B cell (primary cell): ENCODE measurements around the gene RBBP8NL. TPM values are rescaled to one million over a fixed set of nuclear protein-coding genes. Genes with fewer than 3 reads are reported as not detected.

Experiments used
- ATAC-seq: fragments of 200-7000 bp; cut with Tn5 transposase; one replicate; pipeline ENCODE4 v1.10.0; 2021; ENCODE audit warnings: low read depth, mild to moderate bottlenecking, moderate number of reproducible peaks, moderate library complexity
- CTCF ChIA-PET: fragments of 350-600 bp; sonication (Branson Sonifier 250); formaldehyde crosslinking; loops from one replicate; lab custom pipeline; 2021; ENCODE audit warnings: antibody characterized with exemption, inconsistent platforms; lab: Charles Lee
- POLR2A ChIA-PET: fragments of 350-600 bp; sonication (Branson Sonifier 250); formaldehyde crosslinking; loops from one replicate; lab custom pipeline; 2021; ENCODE audit warnings: antibody characterized with exemption; lab: Charles Lee
- DNase-seq: peaks from one replicate; pipeline ENCODE4 v3.0.0; 2013
- H2AFZ ChIP-seq: 2 replicates; pipeline ENCODE4 v1.6.1; 2012; ENCODE audit warnings: mild to moderate bottlenecking, low read depth, low read length; ENCODE audit not compliant: insufficient read depth, poor library complexity, severe bottlenecking
- H3K27ac ChIP-seq, 2 donors: 1 replicate in 1 of 2; 2 replicates in 1 of 2; pipeline ENCODE4 v1.5.1; 2012 to 2013; ENCODE audit warnings: low read length in 2 of 2, mild to moderate bottlenecking in 2 of 2, moderate library complexity in 1 of 2
- H3K27me3 ChIP-seq, 4 experiments: fragments of 200-600 bp in 1 of 4; sonication (generic) in 1 of 4; replicated peaks in 1 of 4; 1 replicate in 2 of 4; 2 replicates in 2 of 4; pipeline versions ENCODE4 v1.6.1 to v1.7.0; 2013 to 2016; ENCODE audit warnings: low read length in 3 of 4, mild to moderate bottlenecking in 2 of 4, mixed read lengths in 1 of 4, moderate library complexity in 1 of 4; ENCODE audit not compliant: insufficient read depth in 4 of 4, control insufficient read depth in 3 of 4; ENCODE audit errors: control extremely low read depth in 1 of 4
- H3K36me3 ChIP-seq, 2 experiments: replicated peaks in 1 of 2; 1 replicate in 1 of 2; 2 replicates in 1 of 2; pipeline versions ENCODE4 v1.6.1 to v1.7.1; 2013; ENCODE audit warnings: low read length in 1 of 2; ENCODE audit not compliant: insufficient read depth in 2 of 2, control insufficient read depth in 1 of 2; ENCODE audit errors: control extremely low read depth in 1 of 2, extremely low read depth in 1 of 2
- H3K4me1 ChIP-seq, 2 donors: fragments of 200-600 bp in 1 of 2; sonication (generic) in 1 of 2; 1 replicate in 1 of 2; 2 replicates in 1 of 2; pipeline versions ENCODE4 v1.5.1 to v1.6.1; 2013 to 2017; ENCODE audit warnings: low read length in 2 of 2; ENCODE audit not compliant: control insufficient read depth in 2 of 2, insufficient read depth in 2 of 2
- H3K4me2 ChIP-seq: replicated peaks from 2 replicates; pipeline ENCODE3; 2012; ENCODE audit warnings: mild to moderate bottlenecking, low read depth, low read length; ENCODE audit not compliant: poor library complexity, severe bottlenecking
- H3K4me3 ChIP-seq, 5 experiments: fragments of 200-600 bp in 1 of 5; sonication (generic) in 1 of 5; 1 replicate in 3 of 5; 2 replicates in 2 of 5; pipeline versions ENCODE4 v1.5.1 to v1.7.0; 2011 to 2016; ENCODE audit warnings: low read length in 4 of 5, mild to moderate bottlenecking in 4 of 5, low read depth in 2 of 5, control low read depth in 1 of 5, moderate library complexity in 1 of 5; ENCODE audit not compliant: insufficient read depth in 1 of 5; ENCODE audit errors: control extremely low read depth in 1 of 5, extremely low read depth in 1 of 5
- H3K79me2 ChIP-seq: fragments of 200-600 bp; sonication (generic); one replicate; pipeline ENCODE4 v1.6.0; 2016; ENCODE audit warnings: low read length; ENCODE audit not compliant: control insufficient read depth, insufficient read depth
- H3K9ac ChIP-seq: fragments of 200-600 bp; sonication (generic); 2 replicates; pipeline ENCODE4 v1.6.1; 2017; ENCODE audit warnings: mild to moderate bottlenecking, low read length, moderate library complexity
- H3K9me3 ChIP-seq, 3 donors: one replicate each; pipeline versions ENCODE4 v1.6.1 to v1.7.1; 2013; ENCODE audit warnings: low read length in 2 of 3; ENCODE audit not compliant: control insufficient read depth in 2 of 3, insufficient read depth in 1 of 3; ENCODE audit errors: control extremely low read depth in 1 of 3
- H4K20me1 ChIP-seq: 2 replicates; pipeline ENCODE4 v1.6.0; 2012; ENCODE audit warnings: mild to moderate bottlenecking, low read length; ENCODE audit not compliant: insufficient read depth, control insufficient read depth, poor library complexity, severe bottlenecking
- H3K27ac Mint-ChIP-seq: one replicate; pipeline ENCODE4 v1.8.0; 2021; ENCODE audit warnings: mixed read lengths
- H3K27me3 Mint-ChIP-seq: one replicate; pipeline ENCODE4 v1.8.0; 2021; ENCODE audit warnings: mixed read lengths
- H3K4me1 Mint-ChIP-seq: one replicate; pipeline ENCODE4 v1.8.0; 2021; ENCODE audit warnings: mixed read lengths
- H3K4me3 Mint-ChIP-seq: one replicate; pipeline ENCODE4 v1.8.0; 2021; ENCODE audit warnings: mixed read lengths
- H3K9me3 Mint-ChIP-seq: one replicate; pipeline ENCODE4 v1.8.0; 2022; ENCODE audit warnings: mixed read lengths; ENCODE audit not compliant: insufficient read depth
- EZH2 ChIP-seq: IDR thresholded peaks from 2 replicates; pipeline ENCODE4 v1.6.1; 2012; ENCODE audit warnings: borderline replicate concordance, low read depth, mild to moderate bottlenecking, moderate library complexity, low read length; ENCODE audit not compliant: insufficient read depth, poor library complexity, severe bottlenecking
- WGBS: methylation state at CpG from one replicate; pipeline ENCODE4 v1.1.5; 2013; ENCODE audit warnings: missing lambda C conversion rate; ENCODE audit not compliant: insufficient coverage; 5-methylcytosine and 5-hydroxymethylcytosine counted together
- intact Hi-C: fragments of 100-400 bp; cut with micrococcal nuclease; formaldehyde crosslinking; loops from one replicate; pipeline ENCODE4 v1.10.0; 2022
- polyA plus RNA-seq: library from polyadenylated mRNA; depleted of rRNA; stranded (reverse); fragments of >200 nt; gene quantifications from 2 replicates; pipeline ENCODE4 v1.2.3, GENCODE V29; 2012
- total RNA-seq, 2 donors: library from RNA; stranded (reverse); fragments of 120-200 nt in 1 of 2; gene quantifications; 1 replicate in 1 of 2; 2 replicates in 1 of 2; pipeline versions ENCODE4 v1.2.3 to v1.2.4, GENCODE V29; 2013 to 2022
- TF ChIP-seq, protein P1 (sequence below): fragments of 200-600 bp; IDR thresholded peaks from one replicate; pipeline ENCODE4 v1.8.0; 2022; ENCODE audit warnings: antibody characterized with exemption, mild to moderate bottlenecking

The RBBP8NL gene
- total and polyA plus RNA-seq, 2 donors (not counting 1 experiment from before 2014, with no cell fraction given): not detected

DNA sequence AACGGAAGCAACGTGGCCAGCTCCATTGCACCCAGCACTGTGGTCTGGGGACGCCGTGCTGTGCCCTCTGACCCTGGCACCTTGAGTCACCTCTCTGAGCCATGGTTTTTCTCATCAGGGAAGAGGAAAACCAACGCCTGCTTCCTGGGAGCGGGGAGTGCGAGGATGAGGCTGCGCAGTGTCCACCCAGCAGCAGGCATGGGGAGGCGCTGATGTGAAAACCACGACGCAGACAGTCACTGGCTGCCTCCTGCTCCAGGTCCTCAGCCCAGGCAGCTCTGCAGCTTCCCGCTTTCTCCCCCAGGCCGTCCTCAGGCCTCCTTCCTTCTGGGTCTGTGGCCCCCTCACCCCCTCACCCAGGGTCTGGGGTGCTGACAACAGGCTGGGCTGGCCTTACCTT is 34.5 kb upstream of the RBBP8NL start:
- ChIA-PET CTCF (no interaction called here), POLR2A (no interaction called here)
- Mint-ChIP-seq H3K27ac (no peak overlapping the region), H3K9me3 (no peaks in the 10 kb centered on the region), H3K27me3 (peaks cover 4% of the 10 kb centered on the region), H3K4me1 (no peaks in the 10 kb centered on the region), H3K4me3 (no peak overlapping the region)
- no peak overlapping the region for H3K27ac ChIP-seq
- H3K79me2 ChIP-seq: no peaks in the 10 kb centered on the region
- intact Hi-C loops: no loop called here
- H2AFZ ChIP-seq: no peak overlapping the region
- no peaks in the 10 kb centered on the region for H3K36me3 ChIP-seq
- ATAC-seq (no peak), DNase-seq (no peak)
- no peaks in the 10 kb centered on the region for H3K4me1 ChIP-seq
- H3K27me3 ChIP-seq: peaks cover 0 to 4% (median 0%) of the 10 kb centered on the region in 4 experiments
- WGBS: 92% methylated on average over 13 of the region's 13 CpGs
- H4K20me1 ChIP-seq: no peaks in the 10 kb centered on the region
- H3K9ac ChIP-seq: no peak overlapping the region
- TF ChIP-seq, protein P1, sequence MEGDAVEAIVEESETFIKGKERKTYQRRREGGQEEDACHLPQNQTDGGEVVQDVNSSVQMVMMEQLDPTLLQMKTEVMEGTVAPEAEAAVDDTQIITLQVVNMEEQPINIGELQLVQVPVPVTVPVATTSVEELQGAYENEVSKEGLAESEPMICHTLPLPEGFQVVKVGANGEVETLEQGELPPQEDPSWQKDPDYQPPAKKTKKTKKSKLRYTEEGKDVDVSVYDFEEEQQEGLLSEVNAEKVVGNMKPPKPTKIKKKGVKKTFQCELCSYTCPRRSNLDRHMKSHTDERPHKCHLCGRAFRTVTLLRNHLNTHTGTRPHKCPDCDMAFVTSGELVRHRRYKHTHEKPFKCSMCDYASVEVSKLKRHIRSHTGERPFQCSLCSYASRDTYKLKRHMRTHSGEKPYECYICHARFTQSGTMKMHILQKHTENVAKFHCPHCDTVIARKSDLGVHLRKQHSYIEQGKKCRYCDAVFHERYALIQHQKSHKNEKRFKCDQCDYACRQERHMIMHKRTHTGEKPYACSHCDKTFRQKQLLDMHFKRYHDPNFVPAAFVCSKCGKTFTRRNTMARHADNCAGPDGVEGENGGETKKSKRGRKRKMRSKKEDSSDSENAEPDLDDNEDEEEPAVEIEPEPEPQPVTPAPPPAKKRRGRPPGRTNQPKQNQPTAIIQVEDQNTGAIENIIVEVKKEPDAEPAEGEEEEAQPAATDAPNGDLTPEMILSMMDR: no peak
- TF ChIP-seq EZH2: no peak
- H3K9me3 ChIP-seq: peaks cover 0 to 2% (median 0%) of the 10 kb centered on the region in 3 donors
- no peak overlapping the region for H3K4me3 ChIP-seq
- H3K4me2 ChIP-seq: no peak overlapping the region

DNA sequence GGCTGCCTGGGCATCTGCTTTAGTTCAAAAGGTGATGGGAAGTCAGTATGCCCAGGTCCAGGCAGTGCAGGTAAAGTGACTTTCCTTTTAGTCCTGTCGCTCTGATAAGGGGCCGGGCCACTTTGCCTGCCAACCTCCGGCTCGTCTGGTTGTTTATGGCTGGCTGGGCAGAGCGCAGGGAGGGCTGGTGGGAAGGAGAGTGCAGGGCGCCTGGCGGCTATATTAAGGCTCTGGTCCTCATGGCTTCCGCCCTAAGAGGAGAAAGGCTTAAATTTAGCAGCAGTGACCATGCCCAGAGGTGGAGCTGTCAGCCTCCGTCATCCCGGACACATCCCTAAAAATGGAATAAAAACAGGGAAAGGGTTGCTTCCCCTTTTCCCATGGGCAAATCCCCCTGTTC is 33.8 kb upstream of the RBBP8NL start:
- Histone ChIP-seq H3K27ac (no peak overlapping the region), H3K9me3 (peaks cover 0 to 2% (median 0%) of the 10 kb centered on the region in 3 donors), H3K27me3 (peaks cover 0 to 4% (median 0%) of the 10 kb centered on the region in 4 experiments), H3K4me2 (no peak overlapping the region), H2AFZ (no peak overlapping the region), H3K9ac (no peak overlapping the region), H3K4me1 (no peaks in the 10 kb centered on the region), H3K79me2 (no peaks in the 10 kb centered on the region), H3K36me3 (no peaks in the 10 kb centered on the region), H4K20me1 (no peaks in the 10 kb centered on the region), H3K4me3 (no peak overlapping the region)
- Mint-ChIP-seq H3K4me3 (no peak overlapping the region), H3K27ac (no peak overlapping the region), H3K27me3 (peaks cover 7% of the 10 kb centered on the region), H3K9me3 (no peaks in the 10 kb centered on the region), H3K4me1 (no peaks in the 10 kb centered on the region)
- intact Hi-C loops: no loop called here
- no peak for DNase-seq
- WGBS: 74% methylated on average over 10 of the region's 10 CpGs
- TF ChIP-seq, protein P1: no peak
- TF ChIP-seq EZH2: no peak
- ChIA-PET POLR2A (no interaction called here), CTCF (no interaction called here)
- ATAC-seq: no peak
